ENCODE data around the gene PRKCB.

Gene PRKCB

GRCh38 chr16:23863511-23864422 is 28.0 kb downstream of the PRKCB start:
- DNase-seq (ENCODE audit: low read depth), result peak; percentile 68
- H3K4me3 ChIP-seq (ENCODE audit: low read depth, low read length), result peak overlapping the region; percentile 42
- no peak for TF ChIP-seq CTCF (IDR thresholded peaks at IDR 0.05; ENCODE audit: low read depth, low read length, missing control alignments)

GRCh38 chr16:23865853-23866252 is 30.1 kb downstream of the PRKCB start:
- H3K4me3 ChIP-seq (ENCODE audit: low read depth, low read length), result no peak overlapping the region
- TF ChIP-seq CTCF (IDR thresholded peaks at IDR 0.05; ENCODE audit: low read depth, low read length, missing control alignments), result no peak
- DNase-seq (ENCODE audit: low read depth), result no peak

GRCh38 chr16:23866621-23867020 is 30.8 kb downstream of the PRKCB start:
- no peak for DNase-seq (ENCODE audit: low read depth)
- TF ChIP-seq CTCF (IDR thresholded peaks at IDR 0.05; ENCODE audit: low read depth, low read length, missing control alignments), result no peak
- no peak overlapping the region for H3K4me3 ChIP-seq (ENCODE audit: low read depth, low read length)

GRCh38 chr16:23867566-23867965 is 31.8 kb downstream of the PRKCB start:
- no peak for TF ChIP-seq CTCF (IDR thresholded peaks at IDR 0.05; ENCODE audit: low read depth, low read length, missing control alignments)
- H3K4me3 ChIP-seq (ENCODE audit: low read depth, low read length), result no peak overlapping the region
- no peak for DNase-seq (ENCODE audit: low read depth)

- TF ChIP-seq CTCF (IDR thresholded peaks at IDR 0.05; ENCODE audit: low read depth, low read length, missing control alignments), result no peak
- no peak overlapping the region for H3K4me3 ChIP-seq (ENCODE audit: low read depth, low read length)
- DNase-seq (ENCODE audit: low read depth), result no peak
These were observed 32.4 kb downstream of the PRKCB start for GRCh38 chr16:23868136-23868535.

GRCh38 chr16:23869052-23869451 is 33.3 kb downstream of the PRKCB start:
- DNase-seq (ENCODE audit: low read depth), result no peak
- H3K4me3 ChIP-seq (ENCODE audit: low read depth, low read length), result no peak overlapping the region
- no peak for TF ChIP-seq CTCF (IDR thresholded peaks at IDR 0.05; ENCODE audit: low read depth, low read length, missing control alignments)

DNA sequence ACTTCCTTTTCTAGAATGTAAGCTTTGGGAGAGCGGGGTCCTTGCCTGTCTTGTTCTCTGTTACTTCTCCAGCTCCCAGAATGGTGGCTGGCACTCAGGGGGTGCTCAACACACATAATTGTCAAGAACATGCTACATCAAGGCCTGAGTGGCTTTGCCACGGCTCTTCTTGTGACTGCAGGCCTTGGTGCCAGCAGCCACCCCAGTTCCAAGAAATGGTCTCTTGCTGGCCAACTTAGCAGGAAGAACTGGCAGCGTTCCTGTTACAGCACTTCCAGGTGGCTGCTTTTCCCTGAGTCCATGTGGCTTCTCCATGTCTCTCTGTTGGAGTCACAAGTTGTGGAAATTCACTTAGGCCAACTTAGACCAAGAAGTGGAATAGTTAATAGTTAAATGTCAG is 36.1 kb downstream of the PRKCB start:
- H3K4me3 ChIP-seq (ENCODE audit: low read depth, low read length), result no peak overlapping the region
- no peak for DNase-seq (ENCODE audit: low read depth)
- TF ChIP-seq CTCF (IDR thresholded peaks at IDR 0.05; ENCODE audit: low read depth, low read length, missing control alignments), result no peak

All from GM12864 (cell line).